ENCODE results near the gene ADAMTSL1.

GRCh38 chr9:18660001-18660400, 186.0 kb downstream of the ADAMTSL1 start:
- TF ChIP-seq CTCF (IDR thresholded peaks at IDR 0.05; ENCODE audit: extremely low read depth in 1 of 2, insufficient read depth in 1 of 2, low read depth in 1 of 2, low read length in 2 of 2) = no peak
- no peak for TF ChIP-seq POLR2AphosphoS5 (IDR thresholded peaks at IDR 0.05; ENCODE audit: insufficient read depth, low read depth, low read length)
- TF ChIP-seq POLR2A (IDR thresholded peaks at IDR 0.05; ENCODE audit: low read depth, low read length) = no peak
- TF ChIP-seq EZH2 (IDR thresholded peaks at IDR 0.05; ENCODE audit: borderline replicate concordance, low read depth, low read length, severe bottlenecking) = no peak
